Measurements from ENCODE around the gene TTR. TPM values are rescaled to one million over a fixed set of nuclear protein-coding genes. Genes with fewer than 3 reads are reported as not detected.

Gene TTR
- total RNA-seq (2014; rRNA removed; shearing (Covaris generic)), result not detected in 2 replicates

DNA sequence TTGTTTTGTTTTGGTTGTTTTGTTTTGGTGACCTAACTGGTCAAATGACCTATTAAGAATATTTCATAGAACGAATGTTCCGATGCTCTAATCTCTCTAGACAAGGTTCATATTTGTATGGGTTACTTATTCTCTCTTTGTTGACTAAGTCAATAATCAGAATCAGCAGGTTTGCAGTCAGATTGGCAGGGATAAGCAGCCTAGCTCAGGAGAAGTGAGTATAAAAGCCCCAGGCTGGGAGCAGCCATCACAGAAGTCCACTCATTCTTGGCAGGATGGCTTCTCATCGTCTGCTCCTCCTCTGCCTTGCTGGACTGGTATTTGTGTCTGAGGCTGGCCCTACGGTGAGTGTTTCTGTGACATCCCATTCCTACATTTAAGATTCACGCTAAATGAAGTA, at the start of gene TTR:
TTR (plus strand) TSS at position 250 of the 400 bp plus-strand sequence; CDS start at position 276, 26 bp downstream.
- H3K4me1 ChIP-seq (replicated peaks), result no peaks in the 10 kb centered on the region
- no peaks in the 10 kb centered on the region for H3K27me3 ChIP-seq (replicated peaks)
- H3K27ac ChIP-seq, result no peak within 1 kb of the TSS
- no peaks in the 10 kb centered on the region for H3K36me3 ChIP-seq
- no peaks in the 10 kb centered on the region for H3K9me3 ChIP-seq (replicated peaks)
- DNase-seq (ENCODE audit: low read depth in 1 of 2, low spot score in 2 of 2), result no peak
- H3K4me3 ChIP-seq, result no peak within 1 kb of the TSS

DNA sequence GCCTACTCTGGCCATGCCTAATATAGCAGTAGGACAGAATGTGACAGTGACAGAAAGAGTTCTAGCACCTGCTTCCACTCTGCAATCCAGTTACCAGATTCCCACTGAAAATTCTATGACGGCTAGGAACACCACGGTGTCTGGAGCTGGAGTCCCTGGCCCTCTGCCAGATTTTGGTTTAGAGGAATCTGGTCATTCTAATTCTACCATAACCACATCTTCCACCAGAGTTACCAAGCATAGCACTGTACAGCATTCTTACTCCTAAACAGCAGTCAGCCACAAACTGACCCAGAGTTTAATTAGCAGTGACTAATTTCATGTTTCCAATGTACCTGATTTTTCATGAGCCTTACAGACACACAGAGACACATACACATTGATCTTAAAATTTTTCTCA, 45.2 kb upstream of the TTR start:
- no peaks in the 10 kb centered on the region for H3K9me3 ChIP-seq (replicated peaks)

GRCh38 chr18:31548853-31549252, 42.8 kb upstream of the TTR start:
- Histone ChIP-seq H3K9me3 (replicated peaks) (no peaks in the 10 kb centered on the region), H3K4me1 (replicated peaks) (no peaks in the 10 kb centered on the region), H3K36me3 (peaks cover 23% of the 10 kb centered on the region), H3K4me3 (no peak overlapping the region), H3K27ac (no peak overlapping the region), H3K27me3 (replicated peaks) (no peaks in the 10 kb centered on the region)
- DNase-seq (ENCODE audit: low read depth in 1 of 2, low spot score in 2 of 2), result no peak

More for the DNA sequence above, 45.2 kb upstream of the TTR start:
- Histone ChIP-seq H3K4me3 (no peak overlapping the region), H3K36me3 (peaks cover 40% of the 10 kb centered on the region), H3K4me1 (replicated peaks) (no peaks in the 10 kb centered on the region), H3K27ac (no peak overlapping the region), H3K27me3 (replicated peaks) (no peaks in the 10 kb centered on the region)
- DNase-seq (ENCODE audit: low read depth in 1 of 2, low spot score in 2 of 2), result no peak

- DNase-seq (ENCODE audit: low read depth in 1 of 2, low spot score in 2 of 2), result no peak
- H3K4me1 ChIP-seq (replicated peaks), result no peaks in the 10 kb centered on the region
- H3K4me3 ChIP-seq, result no peak overlapping the region
- peaks cover 23% of the 10 kb centered on the region for H3K36me3 ChIP-seq
- H3K27ac ChIP-seq, result no peak overlapping the region
- no peaks in the 10 kb centered on the region for H3K9me3 ChIP-seq (replicated peaks)
- no peaks in the 10 kb centered on the region for H3K27me3 ChIP-seq (replicated peaks)
Measured at GRCh38 chr18:31549416-31549815, 42.3 kb upstream of the TTR start.

GRCh38 chr18:31551883-31552282, 39.8 kb upstream of the TTR start:
- Histone ChIP-seq H3K4me3 (no peak overlapping the region), H3K36me3 (peaks cover 2% of the 10 kb centered on the region), H3K9me3 (replicated peaks) (no peaks in the 10 kb centered on the region), H3K4me1 (replicated peaks) (no peaks in the 10 kb centered on the region), H3K27me3 (replicated peaks) (no peaks in the 10 kb centered on the region), H3K27ac (no peak overlapping the region)
- DNase-seq (ENCODE audit: low read depth in 1 of 2, low spot score in 2 of 2), result no peak

GRCh38 chr18:31553800-31554199, 37.9 kb upstream of the TTR start:
- H3K36me3 ChIP-seq, result no peaks in the 10 kb centered on the region
- H3K9me3 ChIP-seq (replicated peaks), result no peaks in the 10 kb centered on the region
- no peak overlapping the region for H3K4me3 ChIP-seq
- no peaks in the 10 kb centered on the region for H3K4me1 ChIP-seq (replicated peaks)
- no peaks in the 10 kb centered on the region for H3K27me3 ChIP-seq (replicated peaks)
- H3K27ac ChIP-seq, result no peak overlapping the region
- no peak for DNase-seq (ENCODE audit: low read depth in 1 of 2, low spot score in 2 of 2)

DNA sequence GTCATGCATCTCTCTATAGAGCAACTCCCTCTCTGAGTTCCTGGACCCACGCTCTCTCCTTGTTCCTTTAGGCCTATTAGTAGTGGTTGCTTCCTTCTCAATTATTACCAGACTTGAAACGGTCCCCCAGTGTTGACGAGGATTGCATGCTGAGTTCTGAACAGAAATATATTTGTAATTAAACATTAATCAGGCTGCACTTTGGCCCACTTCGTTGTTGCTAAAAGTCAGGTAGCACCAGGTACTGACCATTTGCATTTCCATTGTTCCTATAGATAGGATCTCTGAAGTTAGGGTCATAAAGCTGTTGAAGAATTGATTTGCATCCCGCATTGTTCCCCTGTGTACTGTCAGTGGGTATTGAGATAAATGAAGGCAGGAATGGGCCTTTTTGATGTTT, 36.9 kb upstream of the TTR start:
- no peak overlapping the region for H3K27ac ChIP-seq
- no peaks in the 10 kb centered on the region for H3K9me3 ChIP-seq (replicated peaks)
- no peaks in the 10 kb centered on the region for H3K4me1 ChIP-seq (replicated peaks)
- H3K27me3 ChIP-seq (replicated peaks), result no peaks in the 10 kb centered on the region
- no peak for DNase-seq (ENCODE audit: low read depth in 1 of 2, low spot score in 2 of 2)
- no peaks in the 10 kb centered on the region for H3K36me3 ChIP-seq
- H3K4me3 ChIP-seq, result no peak overlapping the region

- H3K27ac ChIP-seq, result no peak overlapping the region
- H3K36me3 ChIP-seq, result no peaks in the 10 kb centered on the region
- peak in 1 of 2 experiments; percentile 60 for DNase-seq (ENCODE audit: low read depth in 1 of 2, low spot score in 2 of 2)
- H3K9me3 ChIP-seq (replicated peaks), result no peaks in the 10 kb centered on the region
- no peaks in the 10 kb centered on the region for H3K27me3 ChIP-seq (replicated peaks)
- no peaks in the 10 kb centered on the region for H3K4me1 ChIP-seq (replicated peaks)
- no peak overlapping the region for H3K4me3 ChIP-seq
Measured at GRCh38 chr18:31555971-31556747, 35.5 kb upstream of the TTR start.

DNA sequence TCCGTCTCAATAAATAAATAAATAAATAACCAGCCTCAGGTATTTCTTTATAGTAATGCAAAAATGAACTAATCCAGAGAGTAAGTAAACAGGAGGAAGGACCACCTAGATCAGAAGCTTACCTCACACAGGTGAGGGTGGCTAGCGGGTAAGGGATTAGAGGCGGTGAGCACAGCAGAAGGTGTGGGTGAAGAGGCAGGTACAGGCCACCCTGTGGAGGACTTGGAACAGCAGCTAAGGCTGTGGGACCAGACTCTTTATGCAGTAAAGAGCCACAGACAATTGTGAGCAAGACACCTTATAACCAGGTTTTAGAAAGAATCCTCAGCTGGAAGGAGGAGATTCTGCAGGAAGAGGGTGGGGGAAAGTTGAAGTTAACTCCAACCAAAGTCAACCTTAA, 34.2 kb upstream of the TTR start:
- Histone ChIP-seq H3K9me3 (replicated peaks) (no peaks in the 10 kb centered on the region), H3K4me3 (no peak overlapping the region), H3K27ac (no peak overlapping the region), H3K36me3 (no peaks in the 10 kb centered on the region), H3K4me1 (replicated peaks) (no peaks in the 10 kb centered on the region), H3K27me3 (replicated peaks) (no peaks in the 10 kb centered on the region)
- DNase-seq (ENCODE audit: low read depth in 1 of 2, low spot score in 2 of 2), result no peak

DNA sequence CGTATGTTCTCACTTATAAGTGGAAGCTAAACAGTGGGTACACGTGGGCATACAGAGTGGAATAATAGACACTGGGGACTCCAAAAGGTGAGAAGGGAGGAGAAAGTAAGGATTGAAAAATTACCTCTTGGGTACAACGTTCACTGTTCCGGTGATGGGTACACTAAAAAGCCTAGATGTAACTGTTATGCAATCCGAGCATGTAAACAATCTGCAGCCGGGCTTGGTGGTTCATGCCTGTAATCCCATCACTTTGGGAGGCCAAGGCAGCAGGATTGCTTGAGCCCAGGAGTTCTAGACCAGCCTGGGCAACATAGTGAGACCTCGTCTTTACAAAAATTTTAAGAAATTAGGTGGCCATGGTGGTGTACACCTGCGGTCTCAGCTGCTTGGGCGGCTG, 33.1 kb upstream of the TTR start:
- H3K27me3 ChIP-seq (replicated peaks), result no peaks in the 10 kb centered on the region
- H3K27ac ChIP-seq, result no peak overlapping the region
- H3K9me3 ChIP-seq (replicated peaks), result no peaks in the 10 kb centered on the region
- H3K36me3 ChIP-seq, result no peaks in the 10 kb centered on the region
- DNase-seq (ENCODE audit: low read depth in 1 of 2, low spot score in 2 of 2), result no peak
- H3K4me3 ChIP-seq, result no peak overlapping the region
- no peaks in the 10 kb centered on the region for H3K4me1 ChIP-seq (replicated peaks)

DNA sequence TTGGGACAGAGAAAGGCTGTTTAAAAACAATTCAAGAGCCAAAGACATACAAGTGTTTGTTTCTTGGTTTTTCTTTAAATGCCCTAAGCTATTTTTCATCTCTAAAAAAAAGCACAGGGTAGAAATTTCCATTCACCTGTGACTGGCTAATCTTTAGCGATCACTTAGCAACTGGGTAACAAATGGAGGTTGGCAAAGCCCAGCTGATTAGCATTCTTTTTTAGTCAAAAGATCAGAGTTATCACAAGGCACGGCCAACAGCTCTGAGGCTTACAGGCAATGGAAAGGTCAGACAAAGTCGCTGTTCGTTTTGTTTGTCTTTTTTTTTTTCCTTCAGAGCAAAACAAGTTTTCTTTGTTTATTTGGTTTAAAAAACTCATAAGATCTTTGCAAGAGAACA, 29.0 kb upstream of the TTR start:
- no peak overlapping the region for H3K4me3 ChIP-seq
- H3K27ac ChIP-seq, result no peak overlapping the region
- H3K36me3 ChIP-seq, result no peaks in the 10 kb centered on the region
- no peaks in the 10 kb centered on the region for H3K9me3 ChIP-seq (replicated peaks)
- H3K27me3 ChIP-seq (replicated peaks), result no peaks in the 10 kb centered on the region
- DNase-seq (ENCODE audit: low read depth in 1 of 2, low spot score in 2 of 2), result no peak
- H3K4me1 ChIP-seq (replicated peaks), result no peaks in the 10 kb centered on the region

DNA sequence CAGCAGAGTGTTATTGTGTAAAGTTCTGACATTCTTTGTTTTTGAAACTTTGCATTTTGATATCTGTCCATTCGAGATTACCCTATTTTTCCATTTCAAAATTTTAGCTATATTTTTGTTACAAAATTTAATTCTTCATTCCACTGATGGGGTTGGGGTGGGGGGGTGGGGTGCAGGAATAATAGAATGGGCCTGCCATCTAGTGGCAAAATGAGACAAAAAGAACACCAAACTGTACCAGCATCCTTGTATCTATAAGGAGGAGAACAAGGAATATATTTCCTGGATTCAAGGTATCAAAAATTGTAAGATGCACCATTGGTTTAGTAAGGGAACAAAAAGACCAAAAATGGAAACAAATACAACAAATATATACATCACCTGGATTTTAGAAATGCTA, 27.9 kb upstream of the TTR start:
- Histone ChIP-seq H3K27me3 (replicated peaks) (no peaks in the 10 kb centered on the region), H3K4me3 (no peak overlapping the region), H3K36me3 (no peaks in the 10 kb centered on the region), H3K9me3 (replicated peaks) (no peaks in the 10 kb centered on the region), H3K27ac (no peak overlapping the region), H3K4me1 (replicated peaks) (no peaks in the 10 kb centered on the region)
- no peak for DNase-seq (ENCODE audit: low read depth in 1 of 2, low spot score in 2 of 2)

DNA sequence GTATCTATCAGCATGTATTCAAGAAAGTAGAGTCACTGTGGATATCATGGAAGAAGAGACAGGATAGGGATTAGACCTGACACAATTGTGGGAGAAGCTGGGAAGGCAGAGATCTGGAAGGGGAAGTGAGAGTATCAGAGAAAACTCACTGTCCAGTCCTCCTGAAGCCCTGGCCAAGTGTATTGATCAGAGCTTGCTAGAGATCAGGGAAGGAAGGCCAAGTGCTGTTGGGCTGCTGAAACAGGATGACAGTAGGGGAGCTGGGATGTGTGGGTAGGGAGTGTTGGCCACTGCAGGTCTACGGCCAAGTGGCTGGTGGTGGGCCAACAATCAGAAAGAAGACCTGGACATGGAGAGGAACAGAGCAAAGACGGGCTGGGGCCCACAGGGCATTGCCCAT, 26.3 kb upstream of the TTR start:
- Histone ChIP-seq H3K27me3 (replicated peaks) (no peaks in the 10 kb centered on the region), H3K36me3 (no peaks in the 10 kb centered on the region), H3K9me3 (replicated peaks) (no peaks in the 10 kb centered on the region), H3K4me1 (replicated peaks) (no peaks in the 10 kb centered on the region), H3K27ac (no peak overlapping the region), H3K4me3 (no peak overlapping the region)
- DNase-seq (ENCODE audit: low read depth in 1 of 2, low spot score in 2 of 2), result no peak

- Histone ChIP-seq H3K4me3 (no peak overlapping the region), H3K27me3 (replicated peaks) (no peaks in the 10 kb centered on the region), H3K36me3 (no peaks in the 10 kb centered on the region), H3K27ac (no peak overlapping the region), H3K9me3 (replicated peaks) (no peaks in the 10 kb centered on the region), H3K4me1 (replicated peaks) (no peaks in the 10 kb centered on the region)
- DNase-seq (ENCODE audit: low read depth in 1 of 2, low spot score in 2 of 2), result no peak
Measured at GRCh38 chr18:31565782-31566512, 25.7 kb upstream of the TTR start.
